HG02623 (cell line): ENCODE measurements around the gene KCNG2.

Experiments
- ATAC-seq: cut with Tn5 transposase; IDR thresholded peaks from one replicate; pipeline ENCODE4 v1.9.1; 2021; ENCODE audit warnings: moderate library complexity; ENCODE audit not compliant: unreplicated experiment

The KCNG2 gene

GRCh38 chr18:79878741-79879378 lies 81.1 kb downstream of the KCNG2 start:
- no peak for ATAC-seq

GRCh38 chr18:79879566-79879965 lies 81.8 kb downstream of the KCNG2 start:
- ATAC-seq: no peak

- no peak for ATAC-seq
Measured at GRCh38 chr18:79881695-79882094, 84.0 kb downstream of the KCNG2 start.

DNA sequence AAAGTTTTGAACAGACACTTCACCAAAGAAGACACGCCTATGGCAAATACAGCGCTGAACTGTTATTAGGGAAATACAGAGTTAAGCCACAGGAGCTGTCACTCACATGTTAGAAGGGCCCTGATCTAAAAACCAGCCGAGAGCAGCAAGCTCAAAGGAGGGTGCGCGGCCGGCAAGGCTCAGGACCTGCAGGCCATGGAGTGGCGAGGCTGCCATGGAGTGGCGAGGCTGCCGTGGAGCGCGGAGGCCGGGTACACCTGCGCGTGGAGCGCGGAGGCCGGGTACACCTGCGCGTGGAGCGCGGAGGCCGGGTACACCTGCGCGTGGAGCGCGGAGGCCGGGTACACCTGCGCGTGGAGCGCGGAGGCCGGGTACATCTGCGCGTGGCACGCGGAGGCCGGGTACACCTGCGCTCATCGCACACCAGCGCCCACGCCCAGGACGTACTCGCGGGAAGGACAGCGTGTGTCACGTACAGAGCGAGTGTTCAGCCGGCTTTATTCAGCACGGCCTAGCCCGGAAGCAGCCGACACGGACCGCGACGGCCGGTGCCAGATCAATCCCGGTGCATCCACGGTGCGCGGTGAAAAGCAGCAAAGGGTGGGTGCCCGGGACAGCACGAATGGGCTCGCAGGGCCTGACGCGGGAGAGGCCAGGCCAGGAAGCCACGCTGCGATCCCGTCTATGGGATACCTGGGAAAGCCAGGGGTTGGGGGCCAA lies 84.9 kb downstream of the KCNG2 start:
- ATAC-seq: no peak

DNA sequence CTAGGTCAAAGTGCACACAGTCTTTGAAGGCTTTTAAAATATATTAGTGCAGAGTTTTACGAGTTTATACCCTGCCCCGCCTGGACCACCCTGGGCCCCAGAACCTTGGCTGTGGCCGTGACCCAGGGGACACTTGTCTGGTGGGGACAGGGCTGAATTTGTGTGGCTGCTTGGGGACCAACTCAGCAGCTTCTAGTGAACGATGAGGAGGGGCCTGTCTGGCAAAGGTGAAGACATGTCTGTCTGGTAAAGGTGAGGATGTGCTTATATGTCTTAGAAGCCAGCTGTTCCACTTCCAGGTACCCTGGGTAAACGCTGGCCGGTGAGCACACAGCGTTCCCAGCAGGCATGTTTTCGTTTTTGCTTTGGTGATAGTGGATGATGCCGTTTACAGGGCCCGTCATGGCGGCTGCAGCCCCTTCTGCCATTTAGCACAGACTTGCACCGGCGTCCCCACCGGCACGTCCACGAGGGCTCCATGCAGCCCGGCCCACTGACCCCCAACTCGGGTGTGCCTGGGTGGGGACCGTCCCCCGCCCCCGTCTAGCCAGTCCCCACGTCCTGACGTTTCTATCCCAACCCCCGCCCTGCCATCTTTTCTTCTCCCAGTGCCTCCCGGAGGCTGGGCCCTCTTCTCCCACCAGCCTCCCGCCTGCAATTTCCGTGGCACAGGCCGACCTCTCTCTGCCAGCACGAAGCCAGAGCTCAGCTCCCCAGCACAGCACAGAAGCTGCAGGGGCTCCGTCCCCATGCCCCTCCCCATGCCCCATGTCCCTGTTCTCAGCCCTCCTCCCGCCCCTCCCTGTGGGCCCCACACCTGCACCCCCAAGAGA lies 85.9 kb downstream of the KCNG2 start:
- ATAC-seq: no peak

DNA sequence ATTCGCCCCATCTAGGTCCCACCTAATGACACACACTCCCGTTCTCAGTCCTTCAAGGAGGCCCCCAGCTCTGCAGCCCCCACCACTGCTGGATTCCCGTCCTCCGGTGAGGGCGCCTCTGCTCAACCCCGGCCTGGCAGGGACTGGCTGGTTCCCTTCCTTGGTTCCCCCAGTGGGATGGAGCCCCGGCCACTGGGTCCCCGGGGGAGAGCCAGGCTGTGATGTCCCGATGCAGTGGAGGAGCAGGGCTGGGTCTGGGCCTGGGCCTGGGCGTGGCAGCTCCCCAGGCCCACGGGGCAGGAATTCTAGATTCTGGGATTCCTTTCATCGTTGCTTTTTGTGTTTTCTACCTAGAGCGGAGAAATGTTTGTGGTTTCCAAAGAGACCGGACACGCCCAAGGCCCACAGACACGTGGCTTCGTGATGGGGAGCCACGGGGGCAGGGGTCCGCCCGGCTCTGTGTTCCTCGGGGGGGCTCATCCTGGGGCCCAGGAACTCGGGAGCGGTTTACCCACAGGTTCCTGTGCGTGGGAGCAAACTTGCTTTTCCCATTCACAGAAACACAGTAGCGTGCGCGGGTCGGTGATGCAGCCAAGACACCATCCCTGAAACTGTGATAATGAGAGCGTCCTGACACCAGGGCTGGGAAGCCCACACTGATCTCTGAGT lies 86.7 kb downstream of the KCNG2 start:
- no peak for ATAC-seq

DNA sequence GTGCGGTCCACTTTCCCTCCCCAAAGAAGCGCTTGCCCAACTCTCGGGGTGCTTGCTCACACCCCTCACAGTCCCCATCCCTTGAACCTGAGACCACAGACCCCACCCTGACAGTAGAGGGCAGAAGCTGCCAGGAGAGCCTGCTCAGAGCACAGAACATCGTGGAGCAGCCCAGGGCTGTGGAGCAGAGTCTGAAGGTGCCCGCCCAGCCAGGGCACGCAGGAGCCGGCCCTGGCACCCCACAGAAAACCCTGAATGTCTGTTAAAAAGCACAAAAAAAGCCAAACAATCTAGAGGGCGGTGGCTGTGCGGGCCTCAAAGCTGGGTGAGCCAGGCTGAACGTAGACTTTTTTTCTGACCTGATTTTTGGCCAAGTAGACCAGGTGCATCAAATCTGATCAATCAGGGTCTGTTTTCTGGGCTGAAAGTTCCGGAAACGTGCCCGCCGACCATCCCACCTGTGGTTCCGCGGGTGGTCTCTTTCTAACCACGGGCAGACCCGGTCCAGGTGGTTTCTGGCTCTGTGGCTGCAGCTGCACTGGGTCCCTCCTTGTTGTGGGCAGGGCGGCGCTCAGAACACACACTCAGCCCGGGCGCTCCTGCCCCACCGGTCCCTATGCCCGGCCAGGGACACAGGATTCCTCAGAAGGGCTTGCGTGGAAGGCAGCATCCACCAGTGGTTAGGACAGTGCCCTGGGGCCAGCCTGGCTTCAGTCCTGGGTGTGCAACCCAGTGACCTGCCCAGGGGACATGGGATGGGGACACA lies 87.4 kb downstream of the KCNG2 start:
- no peak for ATAC-seq

DNA sequence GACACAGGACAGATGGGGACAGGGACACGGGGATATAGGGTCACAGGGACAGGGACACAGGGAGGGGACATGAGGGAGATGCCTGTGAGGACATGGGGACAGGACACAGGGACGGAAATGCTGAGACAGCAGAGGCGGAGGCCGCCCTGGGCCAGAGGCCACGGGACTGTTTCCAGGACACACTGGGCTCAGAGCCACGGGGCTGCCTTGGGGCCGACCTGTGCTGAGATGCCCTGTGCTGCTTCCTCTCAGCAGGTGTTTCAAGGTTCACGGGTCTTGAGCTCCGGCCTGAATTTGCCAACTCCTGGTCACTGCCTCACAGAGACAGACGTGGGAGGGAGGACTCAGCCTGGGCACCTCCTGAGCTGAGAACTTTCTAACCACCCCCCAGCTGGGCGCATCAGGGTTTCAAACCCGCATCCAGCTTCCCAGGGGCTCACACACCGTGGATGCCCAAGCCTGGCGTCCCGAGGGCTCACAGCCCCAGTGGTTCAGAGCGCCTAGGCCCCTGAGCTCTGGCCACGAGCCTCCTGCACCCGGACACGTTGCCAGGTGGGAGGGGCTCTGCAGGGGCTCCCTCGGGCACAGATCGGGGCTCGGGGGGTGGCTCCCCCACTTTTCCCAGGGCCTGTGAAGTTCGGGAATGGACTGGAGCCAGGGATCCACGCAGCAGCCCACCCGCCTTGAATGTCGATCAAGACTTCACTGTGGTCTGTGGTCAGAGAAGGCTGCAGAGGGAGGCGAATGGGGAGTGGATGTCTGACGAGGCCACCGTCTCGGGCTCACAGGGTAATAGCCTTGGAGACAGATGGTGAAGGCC lies 89.7 kb downstream of the KCNG2 start:
- no peak for ATAC-seq

- ATAC-seq: no peak
Measured at GRCh38 chr18:79888016-79888415, 90.3 kb downstream of the KCNG2 start.

DNA sequence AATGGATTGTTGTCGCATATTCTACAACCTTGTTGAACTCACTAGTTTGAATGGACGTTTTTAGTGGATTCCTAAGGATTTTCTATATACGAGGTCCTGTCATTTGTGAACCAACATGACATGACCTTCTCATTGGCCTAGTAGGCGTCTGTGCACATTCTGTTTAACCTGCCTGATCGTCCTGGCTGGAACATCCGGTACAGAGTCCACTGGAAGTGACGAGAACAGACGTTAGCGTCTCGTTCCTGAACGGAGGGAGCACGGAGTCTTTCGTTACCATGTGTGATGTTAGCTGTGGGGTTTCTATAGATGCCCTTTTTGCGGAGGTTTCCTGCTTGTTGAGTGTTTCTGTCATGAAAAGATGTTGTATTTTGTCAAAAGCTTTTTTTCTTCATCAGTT lies 91.8 kb downstream of the KCNG2 start:
- no peak for ATAC-seq

DNA sequence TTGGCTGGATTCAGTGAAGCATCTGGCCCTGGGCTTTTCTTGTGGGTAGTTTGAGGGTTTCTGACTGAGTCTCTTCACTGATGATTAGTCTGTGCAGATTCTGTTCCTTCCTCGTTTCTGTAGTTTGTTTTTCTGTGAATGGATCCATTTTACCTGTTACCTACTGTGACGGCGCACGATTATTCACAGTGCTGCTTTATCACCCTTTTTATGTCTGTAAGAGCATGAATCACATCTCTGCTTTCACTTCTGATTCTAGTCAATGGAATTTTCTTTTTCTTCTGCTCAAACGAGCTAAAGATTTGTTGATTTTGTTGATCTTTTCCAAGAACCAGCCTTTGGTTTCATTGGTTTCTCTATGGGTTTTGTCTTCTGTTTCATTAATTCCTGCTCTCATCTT lies 92.9 kb downstream of the KCNG2 start:
- ATAC-seq: no peak

DNA sequence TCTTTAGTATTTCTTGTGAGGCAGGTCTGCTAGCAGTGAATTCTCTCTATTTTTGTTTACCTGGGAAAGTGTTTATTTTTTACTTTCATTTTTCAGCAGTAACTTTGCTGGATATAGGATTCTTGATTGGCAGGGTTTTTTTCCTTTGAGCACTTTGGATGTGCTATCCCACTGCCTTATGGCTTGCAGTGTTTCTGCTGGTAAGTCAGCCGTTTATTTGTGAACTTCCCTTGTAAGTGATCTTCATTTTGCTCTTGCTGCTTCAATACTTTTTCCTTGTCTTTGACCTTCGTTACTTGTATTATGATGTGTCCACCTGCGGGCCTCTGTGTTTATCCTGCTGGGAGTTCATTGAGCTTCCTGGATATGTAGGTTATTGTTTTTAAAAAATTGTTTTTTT lies 99.0 kb downstream of the KCNG2 start:
- ATAC-seq: no peak

DNA sequence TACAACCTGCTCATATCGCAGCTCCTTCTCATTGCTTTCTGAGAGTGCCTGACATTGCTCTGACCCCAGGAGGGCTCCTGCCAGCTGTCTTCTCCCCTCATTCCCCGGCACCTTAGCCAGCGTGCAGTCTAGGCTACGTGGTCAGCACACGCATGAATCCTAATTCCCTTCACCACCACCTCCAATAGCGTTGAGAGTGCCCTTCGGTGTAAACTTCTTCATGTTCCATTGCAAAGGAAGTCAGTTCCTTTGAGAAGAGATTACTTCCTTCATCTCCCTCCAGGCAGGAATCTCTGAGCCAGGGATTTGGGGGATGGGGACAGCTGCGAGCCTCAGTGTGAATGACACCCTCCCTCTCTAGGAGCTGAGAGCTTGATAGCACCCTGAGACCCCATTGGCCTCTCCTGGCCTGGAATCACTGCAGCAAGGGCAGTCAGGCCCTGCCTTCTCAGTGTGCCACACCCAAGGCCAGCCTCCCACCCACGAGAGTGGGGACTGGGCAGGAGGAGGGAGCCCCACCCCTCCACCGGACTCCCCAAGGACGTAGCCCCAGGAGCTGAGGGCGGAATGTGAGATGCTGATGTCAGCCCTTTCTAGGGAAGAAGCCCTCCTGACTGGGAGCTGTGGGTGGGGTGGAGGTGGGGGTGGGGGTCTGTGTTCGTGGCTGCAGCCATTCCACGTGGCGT lies 100.3 kb downstream of the KCNG2 start:
- ATAC-seq: no peak

- no peak for ATAC-seq
Measured at GRCh38 chr18:79898952-79899608, 101.3 kb downstream of the KCNG2 start.

DNA sequence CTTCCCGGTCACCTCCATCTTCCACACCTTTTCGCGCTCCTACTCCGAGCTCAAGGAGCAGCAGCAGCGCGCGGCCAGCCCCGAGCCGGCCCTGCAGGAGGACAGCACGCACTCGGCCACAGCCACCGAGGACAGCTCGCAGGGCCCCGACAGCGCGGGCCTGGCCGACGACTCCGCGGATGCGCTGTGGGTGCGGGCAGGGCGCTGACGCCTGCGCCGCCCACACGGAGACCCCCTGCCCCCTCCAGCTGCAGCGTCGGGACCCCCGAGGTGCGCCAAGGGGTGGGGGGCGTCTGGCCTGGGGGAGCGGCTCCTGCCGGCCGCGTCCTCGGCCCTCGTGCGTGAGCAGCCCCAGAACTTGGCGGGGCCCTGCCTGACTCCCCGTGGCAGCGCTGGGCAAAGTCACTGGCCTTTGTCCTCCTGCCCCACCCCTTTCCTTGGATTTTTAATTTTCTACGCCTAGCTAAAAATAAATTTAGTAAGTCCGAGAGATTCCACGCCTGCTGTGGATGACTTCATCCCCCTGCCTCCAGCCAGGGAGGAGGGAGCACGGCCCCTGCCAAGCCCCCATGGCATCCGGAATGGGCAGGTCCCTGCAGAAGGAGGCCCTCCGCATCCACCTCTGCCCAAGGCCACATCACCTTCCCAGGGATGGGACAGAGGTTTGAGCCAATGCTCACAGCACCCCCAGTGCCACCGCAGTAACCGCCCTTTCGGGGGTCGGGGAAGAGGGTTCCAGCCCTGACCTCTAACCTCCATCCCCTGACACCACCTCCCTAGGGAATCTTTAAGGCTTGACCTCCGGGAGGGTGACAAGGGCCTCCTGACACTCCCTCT lies 102.1 kb downstream of the KCNG2 start:
- ATAC-seq: no peak

GRCh38 chr18:79900610-79901570 lies 103.2 kb downstream of the KCNG2 start:
- ATAC-seq: no peak

DNA sequence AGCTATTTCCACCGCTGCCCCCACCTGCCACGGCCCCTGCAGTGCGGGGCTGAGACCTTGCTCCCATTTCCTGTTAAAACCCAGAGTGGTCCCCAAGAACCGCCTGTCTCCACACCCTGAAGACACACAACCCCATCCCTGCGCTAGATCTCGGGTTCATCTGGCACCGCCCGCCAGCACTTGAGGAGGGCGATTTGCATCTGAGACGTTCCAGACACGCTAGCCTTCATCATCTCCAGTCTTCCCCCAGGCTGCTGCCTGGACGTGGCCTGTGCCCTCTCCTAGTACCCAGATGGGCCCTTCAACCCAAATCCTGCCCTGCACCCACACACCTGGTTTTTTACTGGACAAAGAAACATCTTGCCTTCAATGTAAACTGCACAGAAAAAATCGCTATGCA lies 103.9 kb downstream of the KCNG2 start:
- no peak for ATAC-seq
